Loucy (cell line): Measurements from ENCODE around the gene KCNF1.

ENCODE experiments used
- H2AFZ ChIP-seq: fragments of 200-600 bp; sonication (generic); 2 replicates; pipeline ENCODE4 v1.6.0; 2016; ENCODE audit warnings: antibody characterized with exemption, mild to moderate bottlenecking, low read length, moderate library complexity
- H3F3A ChIP-seq: fragments of 200-600 bp; 2 replicates; pipeline ENCODE4 v1.6.0; 2016; ENCODE audit warnings: antibody characterized with exemption, low read depth, mild to moderate bottlenecking
- H3K27me3 ChIP-seq: fragments of 200-600 bp; sonication (generic); 2 replicates; pipeline ENCODE4 v1.6.1; 2014; ENCODE audit warnings: low read length, mild to moderate bottlenecking; ENCODE audit not compliant: insufficient read depth, poor library complexity, severe bottlenecking
- H3K36me3 ChIP-seq: fragments of 200-600 bp; sonication (generic); 2 replicates; pipeline ENCODE4 v1.6.1; 2016; ENCODE audit warnings: low read length; ENCODE audit not compliant: insufficient read depth
- H3K4me1 ChIP-seq: fragments of 200-600 bp; sonication (generic); 2 replicates; pipeline ENCODE4 v1.5.1; 2014; ENCODE audit warnings: low read length, mild to moderate bottlenecking; ENCODE audit not compliant: insufficient read depth, poor library complexity, severe bottlenecking
- H3K4me2 ChIP-seq: fragments of 200-600 bp; sonication (generic); 2 replicates; pipeline ENCODE4 v1.6.0; 2014; ENCODE audit warnings: antibody characterized with exemption, low read length, low read depth, mild to moderate bottlenecking; ENCODE audit not compliant: poor library complexity, severe bottlenecking
- H3K4me3 ChIP-seq: fragments of 200-600 bp; sonication (generic); 2 replicates; pipeline ENCODE4 v1.5.1; 2014; ENCODE audit warnings: low read length, mild to moderate bottlenecking, mixed read lengths; ENCODE audit not compliant: poor library complexity, severe bottlenecking
- H3K79me2 ChIP-seq: fragments of 200-600 bp; sonication (generic); 2 replicates; pipeline ENCODE4 v1.6.1; 2014; ENCODE audit warnings: low read length; ENCODE audit not compliant: insufficient read depth
- H3K9ac ChIP-seq: fragments of 200-600 bp; sonication (generic); 2 replicates; pipeline ENCODE4 v1.6.0; 2014; ENCODE audit warnings: mild to moderate bottlenecking, low read depth, low read length, moderate library complexity; ENCODE audit not compliant: poor library complexity, severe bottlenecking
- H3K9me2 ChIP-seq: fragments of 200-600 bp; sonication (generic); replicated peaks from 2 replicates; pipeline ENCODE4 v1.6.1; 2016; ENCODE audit warnings: low read depth, low read length, mixed read lengths
- H3K9me3 ChIP-seq: fragments of 200-600 bp; sonication (generic); 2 replicates; pipeline ENCODE4 v1.6.1; 2014; ENCODE audit warnings: mild to moderate bottlenecking, antibody characterized with exemption, low read length, low read depth; ENCODE audit not compliant: insufficient read depth
- H4K20me1 ChIP-seq: fragments of 200-600 bp; sonication (generic); 2 replicates; pipeline ENCODE4 v1.6.0; 2014; ENCODE audit warnings: antibody characterized with exemption, low read length, mild to moderate bottlenecking; ENCODE audit not compliant: insufficient read depth, poor library complexity, severe bottlenecking
- EZH2phosphoT487 ChIP-seq: fragments of 200-600 bp; IDR thresholded peaks from 2 replicates; pipeline ENCODE4 v1.6.1; 2018; ENCODE audit warnings: antibody characterized with exemption, mild to moderate bottlenecking, moderate library complexity, borderline replicate concordance
- TF ChIP-seq, protein P1 (sequence below): fragments of 200-600 bp; sonication (generic); conservative IDR thresholded peaks from 2 replicates; pipeline ENCODE4 v1.5.1; 2014; ENCODE audit warnings: mild to moderate bottlenecking, antibody characterized with exemption, low read length

Gene KCNF1

DNA sequence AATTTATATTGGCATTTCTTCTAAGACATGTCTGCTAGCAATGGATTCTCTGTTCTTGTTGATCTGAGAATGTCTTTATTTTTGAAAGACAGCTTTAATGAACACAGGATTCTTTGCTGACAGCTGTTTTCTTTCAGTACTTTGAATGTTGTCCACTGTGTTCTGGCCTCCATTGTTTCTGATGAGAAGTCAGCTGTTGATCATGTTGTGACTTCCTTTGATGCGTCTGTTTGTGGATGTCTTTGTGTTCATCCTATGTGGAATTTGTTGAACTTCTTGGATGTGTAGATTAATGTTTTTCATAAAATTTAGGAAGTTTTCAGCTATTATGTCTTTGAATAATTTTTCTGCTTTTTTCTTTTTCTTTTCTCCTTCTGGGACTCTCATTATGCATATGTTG is 39.8 kb upstream of the KCNF1 start:
- no peak for TF ChIP-seq EZH2phosphoT487
- TF ChIP-seq, protein P1, sequence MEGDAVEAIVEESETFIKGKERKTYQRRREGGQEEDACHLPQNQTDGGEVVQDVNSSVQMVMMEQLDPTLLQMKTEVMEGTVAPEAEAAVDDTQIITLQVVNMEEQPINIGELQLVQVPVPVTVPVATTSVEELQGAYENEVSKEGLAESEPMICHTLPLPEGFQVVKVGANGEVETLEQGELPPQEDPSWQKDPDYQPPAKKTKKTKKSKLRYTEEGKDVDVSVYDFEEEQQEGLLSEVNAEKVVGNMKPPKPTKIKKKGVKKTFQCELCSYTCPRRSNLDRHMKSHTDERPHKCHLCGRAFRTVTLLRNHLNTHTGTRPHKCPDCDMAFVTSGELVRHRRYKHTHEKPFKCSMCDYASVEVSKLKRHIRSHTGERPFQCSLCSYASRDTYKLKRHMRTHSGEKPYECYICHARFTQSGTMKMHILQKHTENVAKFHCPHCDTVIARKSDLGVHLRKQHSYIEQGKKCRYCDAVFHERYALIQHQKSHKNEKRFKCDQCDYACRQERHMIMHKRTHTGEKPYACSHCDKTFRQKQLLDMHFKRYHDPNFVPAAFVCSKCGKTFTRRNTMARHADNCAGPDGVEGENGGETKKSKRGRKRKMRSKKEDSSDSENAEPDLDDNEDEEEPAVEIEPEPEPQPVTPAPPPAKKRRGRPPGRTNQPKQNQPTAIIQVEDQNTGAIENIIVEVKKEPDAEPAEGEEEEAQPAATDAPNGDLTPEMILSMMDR, result no peak
- H3K9ac ChIP-seq, result no peak overlapping the region
- no peak overlapping the region for H3K4me3 ChIP-seq

DNA sequence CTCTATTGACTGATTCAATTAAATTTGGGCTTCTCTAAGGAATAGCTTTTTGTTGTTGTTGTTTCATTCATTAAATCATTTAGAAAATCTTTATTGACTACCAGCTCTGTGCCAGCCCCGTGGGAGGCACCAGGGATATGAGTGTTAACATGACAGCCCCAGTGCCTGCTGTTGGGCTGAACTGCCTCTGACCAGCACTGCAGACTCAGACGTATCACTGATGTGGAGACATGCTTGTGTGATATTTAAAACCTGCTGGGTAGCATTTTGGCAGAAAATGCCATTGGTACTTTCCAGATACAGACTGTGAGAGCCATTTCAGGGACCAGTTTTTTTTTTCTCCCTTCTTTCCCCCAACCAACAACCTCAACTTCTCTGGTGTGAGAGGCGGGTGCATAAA is 38.6 kb upstream of the KCNF1 start:
- no peak overlapping the region for H3K4me2 ChIP-seq
- no peaks in the 10 kb centered on the region for H3K27me3 ChIP-seq
- no peak for TF ChIP-seq EZH2phosphoT487
- TF ChIP-seq, protein P1, result no peak
- H3K9me3 ChIP-seq, result no peaks in the 10 kb centered on the region; the same call in 1 of the 2 replicates
- no peak overlapping the region for H3K4me3 ChIP-seq
- H2AFZ ChIP-seq, result no peak overlapping the region
- H3K4me1 ChIP-seq, result no peaks in the 10 kb centered on the region
- no peaks in the 10 kb centered on the region for H3K9me2 ChIP-seq
- no peaks in the 10 kb centered on the region for H3K79me2 ChIP-seq
- no peak overlapping the region for H3K9ac ChIP-seq
- no peaks in the 10 kb centered on the region for H3K36me3 ChIP-seq
- no peaks in the 10 kb centered on the region for H3F3A ChIP-seq
- no peaks in the 10 kb centered on the region for H4K20me1 ChIP-seq

More for the DNA sequence above, 39.8 kb upstream of the KCNF1 start:
- no peaks in the 10 kb centered on the region for H3F3A ChIP-seq
- H2AFZ ChIP-seq, result no peak overlapping the region
- H3K9me2 ChIP-seq, result no peaks in the 10 kb centered on the region
- H3K9me3 ChIP-seq, result no peaks in the 10 kb centered on the region; the same call in 1 of the 2 replicates
- no peaks in the 10 kb centered on the region for H3K27me3 ChIP-seq
- no peak overlapping the region for H3K4me2 ChIP-seq
- H4K20me1 ChIP-seq, result no peaks in the 10 kb centered on the region
- H3K36me3 ChIP-seq, result no peaks in the 10 kb centered on the region
- no peaks in the 10 kb centered on the region for H3K4me1 ChIP-seq
- no peaks in the 10 kb centered on the region for H3K79me2 ChIP-seq

DNA sequence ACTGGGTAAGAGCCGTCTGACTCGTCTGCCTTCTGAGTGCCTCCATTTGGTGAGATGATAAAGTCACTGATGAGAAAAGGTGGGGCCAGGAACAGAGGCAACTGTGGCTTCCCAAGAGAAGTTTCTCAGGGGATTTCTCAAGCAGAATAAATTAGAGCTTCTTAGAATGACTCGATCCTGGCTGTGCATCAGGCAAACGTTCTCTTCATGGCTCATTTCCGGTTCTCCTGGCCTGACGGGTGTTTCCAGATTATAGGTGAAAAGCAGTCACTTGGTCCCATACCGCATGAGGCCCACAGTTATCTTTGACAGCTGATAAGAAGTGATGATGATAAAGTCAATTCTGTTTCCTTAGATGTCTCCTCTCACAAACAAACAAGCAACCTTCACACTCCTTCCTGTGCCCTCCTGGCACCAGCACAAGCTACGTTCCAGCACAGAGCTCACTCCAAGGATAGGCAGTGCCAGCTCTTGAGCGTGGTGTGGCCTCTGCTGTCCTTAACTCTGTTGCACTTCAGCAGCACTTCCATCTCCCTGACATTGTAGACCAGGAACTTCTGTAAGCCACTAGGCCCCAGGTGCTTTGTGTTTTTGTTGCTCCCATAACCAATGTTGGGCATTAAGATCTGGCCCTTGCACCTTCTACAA is 37.8 kb upstream of the KCNF1 start:
- H3K4me2 ChIP-seq, result no peak overlapping the region
- H4K20me1 ChIP-seq, result no peaks in the 10 kb centered on the region
- H3K4me3 ChIP-seq, result no peak overlapping the region
- H3K9me2 ChIP-seq, result no peaks in the 10 kb centered on the region
- H3K9ac ChIP-seq, result no peak overlapping the region
- H2AFZ ChIP-seq, result no peak overlapping the region
- TF ChIP-seq, protein P1, result no peak
- no peak for TF ChIP-seq EZH2phosphoT487
- no peaks in the 10 kb centered on the region; the same call in 1 of the 2 replicates for H3K9me3 ChIP-seq
- H3K27me3 ChIP-seq, result no peaks in the 10 kb centered on the region
- H3K4me1 ChIP-seq, result no peaks in the 10 kb centered on the region
- H3F3A ChIP-seq, result no peaks in the 10 kb centered on the region
- H3K36me3 ChIP-seq, result no peaks in the 10 kb centered on the region
- no peaks in the 10 kb centered on the region for H3K79me2 ChIP-seq
